Kasumi-1 (cell line): ENCODE data around the gene STX18.

Experiments used
- DNase-seq, 2 experiments: peaks; one replicate each; lab custom pipeline; 2025; lab: John Stamatoyannopoulos, UW

Gene STX18

DNA sequence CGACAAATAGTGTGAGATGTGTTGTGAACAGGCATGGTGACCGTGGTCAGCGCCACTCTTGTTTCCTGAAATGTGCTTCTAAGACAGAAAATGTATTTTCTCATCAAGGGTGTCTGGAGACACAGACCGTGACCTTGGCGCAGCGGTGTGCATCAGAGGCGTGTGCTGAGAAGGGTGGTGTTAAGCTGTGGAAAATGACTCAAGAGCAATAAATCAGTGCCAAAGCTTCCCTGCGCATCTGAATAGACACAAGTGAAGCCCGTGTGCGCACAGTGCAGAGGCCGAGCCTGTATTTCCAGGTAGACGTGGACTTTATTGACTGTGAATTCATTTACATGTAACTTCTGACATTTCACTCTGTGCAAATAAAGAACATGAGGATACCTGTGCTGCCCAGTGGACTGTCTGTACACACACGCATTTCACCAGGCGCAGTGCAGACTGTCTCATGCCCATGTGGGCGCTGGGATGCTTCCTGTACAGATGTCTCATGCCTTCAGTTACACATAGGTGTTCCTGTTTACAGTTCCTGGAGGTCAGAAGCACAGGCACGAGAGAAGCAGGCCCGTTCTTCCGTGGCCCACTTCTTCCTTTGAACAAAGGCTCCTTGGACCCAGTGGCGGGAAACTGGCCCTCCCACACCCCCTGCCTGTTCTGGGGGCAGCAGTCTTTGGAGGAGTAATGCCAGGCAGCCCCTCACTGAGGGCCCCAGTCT, 123.0 kb downstream of the STX18 start:
- DNase-seq, result no peak

DNA sequence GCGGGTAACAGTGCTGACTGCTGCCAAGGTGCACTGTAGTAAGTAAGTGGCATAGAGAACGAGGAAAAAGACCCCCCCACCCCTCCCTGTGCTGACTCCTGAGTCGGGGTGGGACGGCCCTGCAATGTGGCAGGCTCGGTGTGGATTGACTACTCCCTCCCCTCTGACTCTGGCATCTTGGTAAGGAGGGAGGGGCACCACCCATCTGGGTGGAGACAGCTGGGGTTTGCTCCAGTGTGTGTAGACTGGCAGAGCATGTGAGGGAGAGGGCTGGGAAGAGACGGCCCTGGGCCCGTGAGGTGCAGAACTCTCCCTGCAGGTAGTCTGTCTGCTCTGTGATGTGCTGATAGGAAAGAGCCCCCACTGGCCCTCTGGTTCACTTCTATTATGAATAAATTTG, 124.0 kb downstream of the STX18 start:
- DNase-seq, result no peak

DNA sequence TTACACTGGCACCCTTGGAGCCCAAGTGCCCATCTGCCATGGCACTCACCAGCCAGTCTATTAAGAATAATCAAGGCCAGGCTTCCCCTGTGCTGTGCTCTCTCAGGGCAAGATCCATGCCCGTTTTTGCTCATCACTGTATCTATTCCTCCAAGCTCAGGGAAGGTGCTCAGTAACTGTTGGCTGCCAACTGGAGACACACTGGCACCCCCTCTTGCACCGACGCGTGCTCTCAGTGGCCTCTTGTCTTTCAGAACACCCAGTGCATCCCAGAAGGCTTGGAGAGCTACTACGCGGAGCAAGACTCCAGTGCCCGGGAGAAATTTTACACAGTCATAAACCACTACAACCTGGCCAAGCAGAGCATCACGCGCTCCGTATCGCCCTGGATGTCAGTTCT, 124.9 kb downstream of the STX18 start:
- DNase-seq, result no peak

DNA sequence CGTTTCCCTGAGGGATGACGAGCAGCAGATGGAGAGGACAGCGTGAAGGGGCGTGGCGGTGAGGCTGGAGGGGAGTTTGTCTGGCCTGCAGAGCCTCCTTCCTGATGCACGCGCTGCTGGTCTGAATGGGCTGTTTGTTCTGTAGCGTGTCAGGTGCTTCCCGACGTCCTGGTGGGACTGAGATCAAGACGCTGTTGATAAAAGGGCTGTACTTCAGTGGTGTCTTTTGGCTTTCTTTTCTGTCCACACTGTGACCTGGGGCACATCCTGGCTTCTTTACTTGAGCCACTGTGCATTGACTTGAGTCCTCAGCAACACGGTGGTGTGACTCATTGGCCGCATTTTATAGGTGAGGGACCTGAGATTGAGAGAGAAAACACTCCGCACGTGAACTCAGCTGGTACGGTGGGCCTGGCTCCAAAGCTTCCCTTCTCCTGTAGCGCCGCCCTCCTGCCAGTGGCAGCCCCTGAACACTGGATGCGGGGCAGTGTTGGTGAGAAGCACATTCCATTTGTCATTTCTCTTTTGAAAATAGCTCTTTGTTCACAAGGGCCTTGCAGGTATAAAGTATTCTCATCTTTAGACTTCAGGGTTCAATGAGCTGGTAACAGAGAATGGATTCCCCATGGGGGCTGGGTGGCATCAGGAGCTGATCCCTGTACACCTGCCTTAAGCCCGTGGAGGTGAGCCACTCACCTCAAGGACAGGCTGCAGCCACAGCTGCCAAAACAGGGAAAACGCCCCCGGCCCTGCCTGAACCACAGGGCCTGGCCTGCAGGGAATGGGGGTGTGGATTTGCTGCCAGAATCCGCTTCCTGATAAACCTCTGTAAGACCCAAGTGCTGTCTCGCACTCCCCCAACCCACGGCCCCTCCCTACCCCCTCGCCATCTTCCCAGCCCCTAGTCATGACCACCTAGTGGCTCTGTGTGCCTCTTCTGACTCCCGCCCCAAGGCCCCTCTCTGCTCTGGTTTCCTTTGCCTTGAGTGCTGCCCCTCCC, 125.7 kb downstream of the STX18 start:
- no peak for DNase-seq

DNA sequence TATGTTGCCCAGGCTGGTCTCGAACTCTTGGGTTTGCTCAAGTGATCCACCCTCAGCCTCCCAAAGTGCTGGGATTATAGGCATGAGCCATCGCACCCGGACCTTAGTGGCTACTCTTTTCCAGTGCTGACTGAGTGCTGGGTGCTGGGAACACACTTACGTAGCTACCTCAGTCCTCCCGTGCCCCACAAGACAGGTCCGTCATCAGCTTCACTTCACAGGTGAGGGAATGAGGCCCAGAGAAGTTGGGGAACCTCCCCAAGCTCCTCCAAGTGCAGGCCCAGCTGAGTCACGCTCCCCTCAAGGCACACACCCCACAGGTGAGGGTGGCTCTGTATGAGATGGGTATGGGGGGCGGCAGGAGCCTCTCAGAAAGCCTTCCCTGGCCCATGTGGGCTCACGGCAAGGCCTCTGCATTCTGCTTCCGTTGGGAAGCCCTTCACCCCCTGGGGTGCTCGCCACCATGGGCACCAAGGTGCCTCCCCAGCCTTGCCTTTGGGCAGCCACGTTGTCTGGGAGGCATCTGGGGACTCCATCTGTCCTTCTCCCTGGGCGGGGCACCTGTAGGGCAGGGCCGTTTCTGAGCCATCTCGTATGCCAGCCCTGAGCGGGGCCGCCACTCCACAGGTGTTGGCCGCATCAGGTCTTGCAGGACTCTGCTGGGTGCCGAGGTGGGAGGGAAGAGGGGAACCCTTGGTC, 126.6 kb downstream of the STX18 start:
- no peak for DNase-seq

DNA sequence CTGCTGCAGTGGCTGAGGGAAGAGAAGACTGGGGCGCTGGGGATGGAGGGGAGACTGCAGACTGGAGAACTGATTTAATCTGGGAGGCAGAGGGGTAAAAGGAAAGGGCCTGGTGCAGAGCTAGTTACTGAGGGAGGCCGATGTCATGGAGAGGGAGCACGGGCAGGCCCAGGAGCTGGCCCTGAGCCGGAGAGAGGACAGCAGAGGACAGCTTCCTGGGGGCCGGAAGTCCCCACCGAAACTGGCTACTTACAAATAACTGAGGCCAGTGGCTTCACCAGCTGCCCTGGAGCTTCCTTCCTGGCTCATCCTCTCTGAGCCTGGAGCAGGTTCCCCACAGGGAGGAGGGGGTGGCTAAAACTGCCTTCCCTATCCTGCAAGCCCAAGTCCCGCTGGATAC, 128.0 kb downstream of the STX18 start:
- no peak for DNase-seq

DNA sequence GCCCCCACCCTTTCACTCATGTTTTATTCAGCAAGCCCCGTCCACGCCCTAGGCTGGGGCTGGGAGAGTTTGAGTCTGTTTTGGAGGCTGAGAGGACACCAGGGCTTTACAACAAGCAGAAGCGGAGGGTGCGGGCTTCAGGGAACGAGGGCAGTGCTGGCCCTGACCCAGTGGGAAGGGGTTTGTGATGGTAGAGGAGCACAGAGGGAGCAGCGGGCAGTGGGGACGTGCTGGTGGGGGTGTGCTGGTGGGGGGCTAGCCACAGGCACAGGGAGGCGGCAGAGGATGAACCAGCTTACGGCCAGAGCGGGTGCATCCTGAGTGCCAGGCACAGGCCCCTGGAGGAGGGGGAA, 128.5 kb downstream of the STX18 start:
- no peak for DNase-seq

DNA sequence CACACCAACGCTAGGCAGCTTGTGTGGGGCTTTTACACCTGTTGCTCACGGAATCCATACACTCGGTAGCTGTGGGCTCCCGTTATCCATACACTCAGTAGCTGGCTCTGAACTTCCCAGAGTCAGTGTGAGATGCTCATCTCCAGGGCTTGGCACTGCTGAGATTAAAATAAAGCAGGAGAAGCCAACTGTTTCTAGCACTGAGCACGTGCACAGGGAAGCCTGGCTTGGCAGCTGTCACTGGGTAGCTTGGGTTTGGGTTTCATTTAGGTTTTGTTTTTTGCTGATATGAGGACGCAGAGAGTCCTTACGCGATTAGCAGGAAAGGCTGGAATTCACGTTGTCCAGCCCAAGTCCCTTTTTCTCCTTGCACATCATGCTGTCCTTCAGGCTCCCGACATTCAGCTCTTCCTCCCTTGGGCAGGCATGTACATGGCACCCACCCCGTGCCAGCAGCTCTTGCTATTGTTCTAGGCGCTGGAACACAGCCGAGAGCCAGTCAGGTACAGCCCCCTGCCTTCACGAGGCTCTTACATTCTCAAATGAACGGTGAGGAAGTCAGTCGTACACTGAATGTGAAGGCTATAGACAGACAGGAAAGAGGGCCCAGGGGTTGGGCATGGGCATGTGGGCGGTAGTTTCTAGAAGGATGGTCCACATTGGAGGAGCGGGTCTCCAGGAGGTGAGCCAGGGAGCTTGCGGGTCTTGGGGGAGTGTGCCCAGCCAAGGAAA, 129.0 kb downstream of the STX18 start:
- no peak for DNase-seq

DNA sequence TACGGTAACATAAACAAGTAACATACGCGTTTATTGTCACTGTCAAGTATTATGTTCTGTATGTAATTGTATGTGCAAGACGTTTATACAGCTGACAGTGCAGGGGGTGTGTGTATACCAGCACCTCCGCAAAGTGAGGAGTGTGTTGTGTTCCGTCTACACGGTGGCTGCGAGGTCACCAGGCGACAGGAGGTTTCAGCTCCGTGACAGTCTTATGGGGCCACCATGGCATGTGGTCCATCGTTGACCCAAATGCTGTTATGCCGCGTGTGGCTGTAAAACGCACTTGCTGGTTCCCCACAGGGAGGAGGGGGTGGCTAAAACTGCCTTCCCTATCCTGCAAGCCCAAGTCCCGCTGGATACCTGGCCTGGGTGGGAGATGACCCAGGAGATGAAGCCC, 129.9 kb downstream of the STX18 start:
- DNase-seq, result no peak

DNA sequence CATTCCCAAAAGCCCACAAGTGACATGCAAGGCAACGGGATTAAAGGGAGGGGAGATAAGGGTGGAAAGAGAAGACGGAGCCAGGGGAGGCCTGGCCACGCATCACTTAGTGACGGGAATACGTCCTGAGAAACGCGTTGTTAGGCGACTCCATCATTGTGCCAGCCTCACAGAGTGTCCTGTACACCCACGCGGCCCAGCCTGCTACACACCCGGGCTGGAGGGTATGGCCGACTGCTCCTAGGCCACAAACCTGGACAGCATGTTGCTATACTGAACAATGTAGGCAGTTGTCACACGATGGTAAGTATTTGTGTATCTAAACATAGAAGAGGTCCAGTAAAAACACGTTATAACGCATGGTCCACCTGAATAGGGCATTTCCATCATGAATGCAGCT, 131.6 kb downstream of the STX18 start:
- DNase-seq, result no peak

DNA sequence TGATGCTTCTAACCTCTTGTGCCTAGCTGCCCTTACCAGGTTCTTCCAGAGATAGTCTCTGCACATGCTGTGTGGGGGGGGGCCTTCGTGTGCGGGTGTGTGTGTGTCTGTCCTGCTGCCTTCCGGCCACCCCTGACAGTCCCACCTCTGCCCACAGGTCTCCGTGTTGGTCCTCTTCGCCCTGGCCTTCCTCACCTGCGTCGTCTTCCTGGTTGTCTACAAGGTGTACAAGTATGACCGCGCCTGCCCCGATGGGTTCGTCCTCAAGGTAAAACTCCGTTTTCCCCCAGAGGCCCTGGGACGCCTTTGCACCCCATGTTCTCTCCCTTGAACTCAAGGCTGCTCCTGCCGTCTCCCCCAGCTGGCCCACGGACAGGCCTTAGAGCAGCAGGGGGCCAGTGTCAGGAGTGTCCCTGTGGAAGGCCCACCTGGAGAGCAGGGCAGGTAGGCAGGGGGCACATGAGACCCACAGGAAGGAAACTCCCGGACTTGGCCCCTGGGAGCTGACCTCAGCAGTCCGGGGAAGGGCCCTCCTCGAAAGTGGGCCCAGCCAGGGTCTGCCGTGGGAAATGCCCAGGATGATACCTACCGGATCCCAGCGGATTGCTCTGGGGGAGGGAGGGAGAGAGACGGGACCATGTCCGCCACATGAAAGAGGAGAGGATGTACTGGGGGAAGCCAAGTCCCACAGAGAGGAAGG, 132.3 kb downstream of the STX18 start:
- DNase-seq, result no peak

DNA sequence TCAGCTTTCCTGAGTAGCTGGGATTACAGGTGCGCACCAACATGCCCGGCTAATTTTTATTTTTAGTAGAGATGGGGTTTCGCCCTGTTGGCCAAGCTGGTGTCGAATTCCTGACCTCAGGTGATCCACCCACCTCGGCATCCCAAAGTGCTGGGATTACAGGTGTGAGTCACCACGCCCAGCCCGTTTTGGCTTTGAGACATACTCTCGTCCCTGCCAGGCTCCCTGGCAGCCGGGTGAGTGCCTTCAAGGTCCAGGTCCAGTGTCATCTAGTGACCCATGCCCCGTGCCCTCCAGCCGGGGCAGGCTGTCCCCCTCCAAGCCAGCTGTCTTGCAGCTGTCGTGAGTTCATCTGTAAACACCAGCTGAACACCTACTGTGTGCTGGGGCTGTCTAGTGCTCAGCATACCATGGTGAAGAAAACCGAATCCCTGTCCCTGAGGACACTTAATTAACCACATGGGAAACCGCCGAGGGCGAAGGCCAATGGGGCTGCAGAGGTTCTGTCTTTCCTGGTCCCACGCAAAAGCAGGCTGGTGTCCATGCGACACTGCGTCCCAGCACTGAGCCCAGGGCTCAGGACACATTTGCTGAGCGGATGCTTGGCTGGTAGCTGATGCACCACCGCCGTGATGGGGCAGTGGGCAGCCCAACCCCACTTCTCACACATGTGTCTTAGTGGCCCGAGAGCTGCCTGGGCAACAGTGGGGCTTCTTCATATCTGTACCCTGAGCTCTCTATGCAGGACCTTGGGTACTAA, 133.1 kb downstream of the STX18 start:
- no peak for DNase-seq

DNA sequence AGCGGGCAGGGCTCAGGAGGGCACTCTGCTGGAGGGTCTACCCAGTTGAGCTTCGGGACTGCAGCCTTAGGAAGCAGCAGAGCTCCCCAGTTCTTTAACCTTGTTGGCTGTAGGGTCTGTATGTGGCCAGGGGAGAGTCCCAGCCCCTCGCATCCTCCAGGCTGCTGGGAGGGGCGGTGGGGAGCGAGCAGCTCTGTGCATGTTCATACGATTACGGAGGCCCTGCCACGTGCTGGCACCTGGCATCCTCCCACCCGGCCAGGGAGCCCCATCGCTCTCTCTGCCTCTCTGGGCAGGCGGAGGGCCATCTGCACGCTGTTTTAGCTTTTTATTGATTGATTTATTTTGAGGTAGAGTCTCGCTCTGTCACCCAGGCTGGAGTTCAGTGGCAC, 133.7 kb downstream of the STX18 start:
- DNase-seq, result no peak

DNA sequence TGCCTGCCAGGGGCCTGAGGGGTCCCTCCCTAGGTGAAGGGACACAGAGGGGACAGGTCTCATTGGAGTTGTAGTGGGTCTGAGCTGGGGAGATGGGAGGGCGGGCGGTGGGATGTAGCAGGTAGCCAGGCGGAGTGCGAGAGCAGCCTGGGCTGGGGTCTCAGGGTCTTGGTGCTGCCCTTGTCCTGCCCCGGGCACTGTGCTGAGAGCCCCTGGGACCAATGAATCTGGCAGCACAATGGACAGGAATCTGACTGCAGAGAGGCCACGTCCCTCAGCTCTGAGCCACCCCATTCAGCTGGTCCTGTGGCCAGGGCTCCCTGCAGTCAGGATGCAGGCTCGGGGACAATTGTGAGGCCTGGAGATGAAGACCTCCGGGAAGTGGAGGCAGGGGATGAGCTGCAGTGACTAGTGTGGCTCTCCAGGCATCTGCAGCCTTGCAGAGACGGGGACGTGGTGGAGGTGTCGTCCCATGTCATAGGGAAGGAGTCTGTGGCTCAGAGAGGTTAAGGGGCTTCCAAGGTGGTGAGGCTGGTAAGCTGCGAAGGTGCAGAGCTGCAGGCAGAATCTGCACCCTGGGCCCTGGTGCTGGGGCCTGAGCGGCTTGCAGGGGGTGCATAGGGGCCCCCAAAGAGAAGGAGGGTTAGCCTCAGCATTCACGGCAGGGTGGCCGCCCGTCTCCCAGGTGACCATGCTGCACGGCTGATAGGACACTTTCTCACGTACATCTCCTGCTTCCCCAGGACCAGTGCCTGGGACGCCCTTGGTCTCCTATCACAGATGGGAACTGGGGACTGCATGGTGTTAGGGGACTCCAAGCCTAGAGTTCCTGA, 134.3 kb downstream of the STX18 start:
- no peak for DNase-seq

DNA sequence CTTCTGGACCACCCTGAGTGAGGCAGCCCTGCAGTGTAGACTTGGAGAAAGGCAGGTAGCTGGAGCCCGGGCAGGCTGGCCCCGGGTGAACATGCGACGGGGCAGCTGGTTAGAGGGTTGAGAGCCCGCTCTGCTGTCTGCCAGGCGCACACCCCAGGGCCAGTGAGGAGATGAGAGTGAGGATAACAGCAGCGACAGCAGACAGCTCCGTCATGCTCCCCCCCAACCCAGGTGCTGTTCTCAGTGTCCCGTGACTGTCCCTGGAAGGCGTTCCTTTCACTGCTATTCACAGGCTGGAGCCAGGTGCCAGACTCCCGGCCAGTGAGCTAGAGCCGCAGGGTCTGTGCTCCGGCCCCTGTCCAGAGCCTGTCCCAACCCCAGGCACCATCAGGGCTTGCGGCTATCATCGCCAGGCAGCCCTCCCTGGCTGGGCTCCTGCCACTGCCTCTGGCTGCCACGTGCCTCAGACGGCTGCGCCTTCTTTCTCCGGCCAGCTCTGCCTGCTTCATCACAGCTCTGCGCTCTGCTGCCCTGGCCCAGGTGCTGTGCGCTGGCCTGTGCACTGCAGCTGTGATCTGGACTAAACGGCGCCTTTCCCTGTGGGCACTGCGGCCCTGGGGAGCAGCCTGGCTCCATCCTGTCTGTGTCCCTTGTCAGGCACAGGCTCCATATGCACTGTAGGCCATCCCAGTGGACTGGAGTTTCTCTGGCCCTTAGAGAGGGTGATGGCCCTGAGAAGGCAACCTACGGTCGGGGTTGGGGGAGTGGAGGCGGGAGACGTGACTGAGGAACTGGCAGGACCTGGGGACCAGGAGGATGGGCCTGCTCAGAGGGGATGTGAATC, 135.2 kb downstream of the STX18 start:
- DNase-seq, result no peak

DNA sequence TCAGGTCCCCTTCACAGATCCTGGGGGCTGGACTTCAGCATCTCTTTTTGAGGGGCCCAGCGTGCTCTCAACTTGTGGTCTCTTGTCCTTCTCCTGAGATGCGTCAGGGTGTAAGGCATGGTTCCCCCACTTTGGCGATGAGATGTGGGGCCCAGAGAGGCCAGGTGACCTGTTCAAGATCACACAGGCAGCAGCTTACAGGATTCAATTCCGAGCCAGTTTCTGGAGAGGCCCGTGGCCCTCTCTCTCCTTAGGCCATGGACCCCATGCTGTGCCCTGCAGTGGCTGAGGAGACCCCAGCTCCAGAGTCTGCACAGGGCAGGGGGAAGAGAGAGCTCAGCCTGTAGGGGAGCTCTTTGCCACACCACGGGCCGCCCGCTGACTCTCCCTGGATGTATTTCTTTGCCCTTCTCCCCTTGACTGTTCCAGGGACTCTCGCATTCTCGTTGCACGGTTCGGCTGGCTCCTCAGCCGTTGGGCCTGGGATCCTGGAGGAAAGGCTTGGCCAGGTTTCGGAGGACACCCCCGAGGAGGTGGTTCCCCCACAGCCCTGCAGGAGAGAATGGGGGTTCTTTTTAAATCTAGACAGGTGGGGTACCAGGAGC, 136.4 kb downstream of the STX18 start:
- no peak for DNase-seq

DNA sequence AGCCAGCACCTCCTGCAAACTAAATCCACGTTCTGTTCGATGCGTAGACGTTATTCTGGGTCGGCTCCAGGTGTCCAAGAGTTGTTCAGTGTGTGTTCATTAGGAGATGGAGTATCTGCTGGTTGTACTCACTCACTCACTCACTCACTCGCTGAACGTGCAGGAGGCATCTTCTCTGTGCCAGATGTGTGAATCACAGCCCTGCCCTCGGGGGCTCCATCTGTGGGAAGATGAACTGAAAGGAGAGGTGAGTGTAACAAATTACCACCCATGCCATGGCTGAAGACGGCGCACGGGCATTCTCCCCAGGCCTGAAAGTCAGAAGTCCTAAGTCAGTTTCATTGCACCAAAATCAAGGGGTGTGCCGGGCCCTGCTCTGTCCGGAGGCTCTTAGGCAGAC, 138.9 kb downstream of the STX18 start:
- DNase-seq, result no peak

DNA sequence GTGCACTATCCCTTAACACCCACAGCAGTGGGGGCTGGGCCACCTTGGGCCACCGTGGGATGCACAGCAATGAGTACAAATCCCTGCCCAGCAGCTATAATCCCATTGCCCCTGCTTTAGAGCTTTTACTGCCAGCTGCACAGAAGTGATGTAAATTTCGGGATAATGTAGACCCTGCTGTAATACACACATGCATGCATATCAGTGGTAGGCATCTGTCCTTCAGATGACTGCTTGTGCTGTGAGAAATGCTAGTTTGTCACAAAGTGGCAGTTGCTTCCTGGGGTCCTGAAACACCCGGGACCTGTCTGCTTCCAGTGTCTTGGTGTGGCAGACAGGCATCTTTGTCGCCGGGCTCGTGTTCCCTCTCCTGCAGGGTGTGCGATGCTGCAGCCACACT, 140.8 kb downstream of the STX18 start:
- no peak for DNase-seq
